Endodermal cell (in vitro differentiated cells): ENCODE data around the gene GDF10. TPM values are rescaled to one million over a fixed set of nuclear protein-coding genes. Genes with fewer than 3 reads are reported as not detected.

Experiments used
- DNase-seq: peaks from one replicate; pipeline ENCODE4 v3.0.0-alpha.2; 2017
- H3K27ac ChIP-seq: 2 replicates; pipeline ENCODE4 v1.5.1; 2013; ENCODE audit warnings: mild to moderate bottlenecking, low read depth, low read length, moderate library complexity
- H3K27me3 ChIP-seq: 2 replicates; pipeline ENCODE4 v1.6.1; 2013; ENCODE audit warnings: mild to moderate bottlenecking, low read length, moderate library complexity; ENCODE audit not compliant: insufficient read depth, control insufficient read depth, poor library complexity, severe bottlenecking
- H3K36me3 ChIP-seq: 2 replicates; pipeline ENCODE4 v1.7.0; 2013; ENCODE audit warnings: mild to moderate bottlenecking, low read length, moderate library complexity; ENCODE audit not compliant: control insufficient read depth, insufficient read depth
- H3K4me1 ChIP-seq: one replicate; pipeline ENCODE4 v1.7.0; 2013; ENCODE audit warnings: low read length; ENCODE audit not compliant: control insufficient read depth, insufficient read depth
- H3K4me3 ChIP-seq: 2 replicates; pipeline ENCODE4 v1.5.1; 2013; ENCODE audit warnings: mild to moderate bottlenecking, low read length, moderate library complexity
- H3K9ac ChIP-seq: 2 replicates; pipeline ENCODE4 v1.6.1; 2013; ENCODE audit warnings: mild to moderate bottlenecking, low read length, moderate library complexity; ENCODE audit not compliant: poor library complexity, severe bottlenecking; ENCODE audit errors: extremely low read depth
- H3K9me3 ChIP-seq: 2 replicates; pipeline ENCODE4 v1.6.1; 2013; ENCODE audit warnings: mild to moderate bottlenecking, low read length, moderate library complexity; ENCODE audit not compliant: control insufficient read depth
- H3K27ac Mint-ChIP-seq: 2 replicates; pipeline ENCODE4 v1.8.0; 2020; ENCODE audit warnings: mixed read lengths
- H3K27me3 Mint-ChIP-seq: 2 replicates; pipeline ENCODE4 v1.8.0; 2021; ENCODE audit warnings: mild to moderate bottlenecking, mixed read lengths; ENCODE audit not compliant: insufficient read depth
- H3K36me3 Mint-ChIP-seq: 2 replicates; pipeline ENCODE4 v1.8.0; 2020; ENCODE audit warnings: low read depth, mixed read lengths
- H3K4me1 Mint-ChIP-seq: 2 replicates; pipeline ENCODE4 v1.8.0; 2020; ENCODE audit warnings: mixed read lengths
- H3K4me3 Mint-ChIP-seq: 2 replicates; pipeline ENCODE4 v1.8.0; 2020; ENCODE audit warnings: mild to moderate bottlenecking, moderate library complexity, mixed read lengths
- H3K9me3 Mint-ChIP-seq: 2 replicates; pipeline ENCODE4 v1.8.0; 2020; ENCODE audit warnings: mild to moderate bottlenecking, mixed read lengths
- CTCF ChIP-seq: fragments of 200-600 bp; sonication (generic); conservative IDR thresholded peaks from 2 replicates; pipeline ENCODE4 v1.5.0; 2021; ENCODE audit warnings: antibody characterized with exemption, mild to moderate bottlenecking
- WGBS, 2 experiments: methylation state at CpG; one replicate each; pipeline versions ENCODE4 v1.1.5 to v1.1.7; 2013; ENCODE audit warnings: missing lambda C conversion rate in 2 of 2, mixed read lengths in 1 of 2; ENCODE audit not compliant: insufficient coverage in 1 of 2, insufficient read length in 1 of 2; 5-methylcytosine and 5-hydroxymethylcytosine counted together
- total RNA-seq, 2 donors: library from RNA; stranded (reverse); fragmentation: NEBNext Ultra II Directional in 1 of 2; extraction: Animal tissue kit (Norgen Biotek cat#: 25700) in 1 of 2; gene quantifications; 2 replicates in 1 of 2; 3 replicates in 1 of 2; pipeline ENCODE4 v1.2.1, GENCODE V29; 2021

The GDF10 gene
- total RNA-seq, 2 donors from 2014 or later, result not detected

- H3K27me3 ChIP-seq, result peaks cover 4% of the 10 kb centered on the region
- no peaks in the 10 kb centered on the region for H3K36me3 Mint-ChIP-seq
- peaks cover 25% of the 10 kb centered on the region for H3K27me3 Mint-ChIP-seq
- H3K9me3 Mint-ChIP-seq, result no peaks in the 10 kb centered on the region
- no peak overlapping the region for H3K9ac ChIP-seq
- H3K27ac Mint-ChIP-seq, result no peak overlapping the region
- no peaks in the 10 kb centered on the region for H3K36me3 ChIP-seq
- no peak overlapping the region for H3K4me3 Mint-ChIP-seq
- no peak overlapping the region for H3K27ac ChIP-seq
- no peak overlapping the region for H3K4me3 ChIP-seq
- no peaks in the 10 kb centered on the region for H3K9me3 ChIP-seq
- DNase-seq, result peak; percentile 81
- no peaks in the 10 kb centered on the region for H3K4me1 Mint-ChIP-seq
- H3K4me1 ChIP-seq, result no peaks in the 10 kb centered on the region
- WGBS, 2 experiments, result 85 to 95% methylated on average over 22 to 34 of the region's 34 CpGs
- peak; percentile 81 for TF ChIP-seq CTCF
Measured at GRCh38 chr10:47309408-47310089, 9.6 kb downstream of the GDF10 start.

- no peaks in the 10 kb centered on the region for H3K9me3 ChIP-seq
- peaks cover 4% of the 10 kb centered on the region for H3K27me3 ChIP-seq
- H3K36me3 ChIP-seq, result no peaks in the 10 kb centered on the region
- DNase-seq, result no peak
- Mint-ChIP-seq H3K27me3 (peaks cover 23% of the 10 kb centered on the region), H3K9me3 (no peaks in the 10 kb centered on the region), H3K4me1 (no peaks in the 10 kb centered on the region), H3K27ac (no peak overlapping the region), H3K4me3 (no peak overlapping the region), H3K36me3 (no peaks in the 10 kb centered on the region)
- 96 to 98% methylated on average over 28 to 37 of the region's 37 CpGs for WGBS, 2 experiments
- no peaks in the 10 kb centered on the region for H3K4me1 ChIP-seq
- no peak overlapping the region for H3K27ac ChIP-seq
- no peak overlapping the region for H3K4me3 ChIP-seq
- no peak for TF ChIP-seq CTCF
- H3K9ac ChIP-seq, result no peak overlapping the region
Measured at GRCh38 chr10:47310090-47310505, 10.1 kb downstream of the GDF10 start.

GRCh38 chr10:47311193-47311931 lies 11.4 kb downstream of the GDF10 start:
- Histone ChIP-seq H3K36me3 (no peaks in the 10 kb centered on the region), H3K27me3 (peaks cover 4% of the 10 kb centered on the region), H3K4me1 (no peaks in the 10 kb centered on the region), H3K4me3 (no peak overlapping the region), H3K9me3 (no peaks in the 10 kb centered on the region), H3K27ac (no peak overlapping the region), H3K9ac (no peak overlapping the region)
- Mint-ChIP-seq H3K36me3 (no peaks in the 10 kb centered on the region), H3K9me3 (no peaks in the 10 kb centered on the region), H3K4me3 (no peak overlapping the region), H3K27me3 (peaks cover 20% of the 10 kb centered on the region), H3K27ac (no peak overlapping the region), H3K4me1 (no peaks in the 10 kb centered on the region)
- WGBS, 2 experiments, result 85 to 100% methylated on average over 2 to 10 of the region's 10 CpGs
- TF ChIP-seq CTCF, result no peak
- DNase-seq, result no peak
